SKM-1 (cell line): ENCODE data around the gene MST1R.
A peak's percentile ranks its signal among the peaks of the same experiment; 100 is the strongest.

Experiments
- DNase-seq: peaks from one replicate; lab custom pipeline; 2025; ENCODE audit not compliant: unreplicated experiment; lab: John Stamatoyannopoulos, UW

The MST1R gene

GRCh38 chr3:49841806-49842205, 61.9 kb downstream of the MST1R start:
- DNase-seq: no peak

DNA sequence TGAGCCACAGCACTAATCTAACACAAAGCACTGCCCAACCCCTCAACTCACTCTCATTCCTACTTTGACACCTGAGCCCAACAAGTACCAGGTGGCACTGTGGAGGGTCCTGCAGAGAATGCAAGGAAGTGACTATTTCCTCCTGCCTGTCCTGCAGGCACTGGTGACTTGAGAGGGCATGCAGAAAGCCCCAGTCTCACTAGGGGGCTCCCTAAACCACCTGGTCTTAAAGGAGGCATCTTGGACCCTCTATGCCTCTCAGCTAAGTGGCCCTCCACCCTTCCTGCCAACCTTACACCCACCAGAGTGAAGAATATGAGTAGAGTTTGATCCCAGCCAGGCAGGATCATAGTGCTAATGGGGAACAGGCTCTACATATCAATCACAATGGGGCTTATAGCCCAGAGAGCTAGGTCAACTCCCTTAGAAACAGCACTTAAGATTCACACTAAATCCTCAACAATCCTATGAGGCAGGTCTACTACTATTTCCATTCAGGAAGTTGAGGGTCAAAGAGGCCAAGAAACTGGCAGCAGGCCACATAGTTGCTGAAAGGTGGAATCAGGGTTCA, 62.5 kb downstream of the MST1R start:
- no peak for DNase-seq

- no peak for DNase-seq
Observed at GRCh38 chr3:49840388-49840787, 63.3 kb downstream of the MST1R start.

GRCh38 chr3:49839193-49839809, 64.4 kb downstream of the MST1R start:
- peak; percentile 63 for DNase-seq
